ENCODE measurements around the gene AK8.

GRCh38 chr9:132730054-132731033, 147.7 kb downstream of the AK8 start:
- TF ChIP-seq POLR2A (IDR thresholded peaks at IDR 0.05) (no peak), EP300 (IDR thresholded peaks at IDR 0.05) (no peak), POLR2AphosphoS5 (IDR thresholded peaks at IDR 0.05) (no peak)
- TF ChIP-seq, protein P1, sequence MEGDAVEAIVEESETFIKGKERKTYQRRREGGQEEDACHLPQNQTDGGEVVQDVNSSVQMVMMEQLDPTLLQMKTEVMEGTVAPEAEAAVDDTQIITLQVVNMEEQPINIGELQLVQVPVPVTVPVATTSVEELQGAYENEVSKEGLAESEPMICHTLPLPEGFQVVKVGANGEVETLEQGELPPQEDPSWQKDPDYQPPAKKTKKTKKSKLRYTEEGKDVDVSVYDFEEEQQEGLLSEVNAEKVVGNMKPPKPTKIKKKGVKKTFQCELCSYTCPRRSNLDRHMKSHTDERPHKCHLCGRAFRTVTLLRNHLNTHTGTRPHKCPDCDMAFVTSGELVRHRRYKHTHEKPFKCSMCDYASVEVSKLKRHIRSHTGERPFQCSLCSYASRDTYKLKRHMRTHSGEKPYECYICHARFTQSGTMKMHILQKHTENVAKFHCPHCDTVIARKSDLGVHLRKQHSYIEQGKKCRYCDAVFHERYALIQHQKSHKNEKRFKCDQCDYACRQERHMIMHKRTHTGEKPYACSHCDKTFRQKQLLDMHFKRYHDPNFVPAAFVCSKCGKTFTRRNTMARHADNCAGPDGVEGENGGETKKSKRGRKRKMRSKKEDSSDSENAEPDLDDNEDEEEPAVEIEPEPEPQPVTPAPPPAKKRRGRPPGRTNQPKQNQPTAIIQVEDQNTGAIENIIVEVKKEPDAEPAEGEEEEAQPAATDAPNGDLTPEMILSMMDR (IDR thresholded peaks at IDR 0.05), result no peak
